Right kidney (tissue), 1 donor: ENCODE data around the gene TTC28.
A peak's percentile ranks its signal among the peaks of the same experiment; 100 is the strongest.

Source experiments
- DNase-seq: peaks from one replicate; pipeline ENCODE4 v3.0.0-alpha.2; 2016

Gene TTC28

GRCh38 chr22:28139516-28139915, 540.1 kb downstream of the TTC28 start:
- no peak for DNase-seq

GRCh38 chr22:28137036-28137435, 542.6 kb downstream of the TTC28 start:
- no peak for DNase-seq

GRCh38 chr22:28132466-28132865, 547.2 kb downstream of the TTC28 start:
- no peak for DNase-seq

- no peak for DNase-seq
Measured at GRCh38 chr22:28129319-28129962, 550.2 kb downstream of the TTC28 start.

- DNase-seq, result no peak
Measured at GRCh38 chr22:28128827-28129226, 550.8 kb downstream of the TTC28 start.

GRCh38 chr22:28125799-28126198, 553.8 kb downstream of the TTC28 start:
- no peak for DNase-seq

- DNase-seq, result no peak
Measured at GRCh38 chr22:28123989-28124766, 555.5 kb downstream of the TTC28 start.

GRCh38 chr22:28120691-28121592, 558.7 kb downstream of the TTC28 start:
- no peak for DNase-seq

- DNase-seq, result no peak
Measured at GRCh38 chr22:28118957-28119631, 560.5 kb downstream of the TTC28 start.

GRCh38 chr22:28116219-28116673, 563.4 kb downstream of the TTC28 start:
- DNase-seq, result no peak

- DNase-seq, result no peak
Measured at GRCh38 chr22:28115426-28115825, 564.2 kb downstream of the TTC28 start.

- peak; percentile 8 for DNase-seq
Measured at GRCh38 chr22:28112548-28113043, 567.0 kb downstream of the TTC28 start.

GRCh38 chr22:28112190-28112544, 567.5 kb downstream of the TTC28 start:
- DNase-seq, result no peak

GRCh38 chr22:28111501-28112189, 568.0 kb downstream of the TTC28 start:
- no peak for DNase-seq

GRCh38 chr22:28108851-28109250, 570.8 kb downstream of the TTC28 start:
- no peak for DNase-seq

GRCh38 chr22:28106617-28107016, 573.0 kb downstream of the TTC28 start:
- DNase-seq, result no peak

GRCh38 chr22:28105988-28106387, 573.7 kb downstream of the TTC28 start:
- no peak for DNase-seq

- no peak for DNase-seq
Measured at GRCh38 chr22:28105413-28105812, 574.2 kb downstream of the TTC28 start.

- no peak for DNase-seq
Measured at GRCh38 chr22:28103596-28103995, 576.0 kb downstream of the TTC28 start.

- DNase-seq, result no peak
Measured at GRCh38 chr22:28102151-28102812, 577.4 kb downstream of the TTC28 start.

GRCh38 chr22:28097627-28098026, 582.0 kb downstream of the TTC28 start:
- no peak for DNase-seq
